IMR-90 (cell line): ENCODE measurements around the gene IKBKE. TPM values are rescaled to one million over a fixed set of nuclear protein-coding genes. Genes with fewer than 3 reads are reported as not detected.

Source experiments
- ATAC-seq: fragments of 200-7000 bp; cut with Tn5 transposase; 2 replicates; pipeline ENCODE4 v1.9.1; 2020; ENCODE audit warnings: low read depth, mild to moderate bottlenecking, moderate library complexity
- BruUV-seq: library from RNA; stranded (reverse); fragments of 400-500 nt; replicated peaks from 2 replicates; lab custom pipeline; 2021; lab: Mats Ljungman, UMichigan
- CTCF ChIA-PET: fragments of 300-600 bp; formaldehyde crosslinking; extraction: SDS; loops from one replicate; lab custom pipeline; 2021; ENCODE audit warnings: antibody characterized with exemption; lab: Yijun Ruan, JAX
- POLR2A ChIA-PET: fragments of 300-600 bp; sonication (Branson Sonifier 250); formaldehyde crosslinking; loops from one replicate; lab custom pipeline; 2022; ENCODE audit warnings: antibody characterized with exemption; ENCODE audit not compliant: unreplicated experiment; lab: Charles Lee
- DNase-seq: peaks from one replicate; pipeline ENCODE4 v3.0.0; 2013
- H2AFZ ChIP-seq: replicated peaks from 2 replicates; pipeline ENCODE3; 2013; ENCODE audit warnings: low read length, mild to moderate bottlenecking; ENCODE audit not compliant: poor library complexity
- H2AK5ac ChIP-seq: 2 replicates; pipeline ENCODE4 v1.6.1; 2013; ENCODE audit warnings: low read depth, low read length, inconsistent platforms
- H2AK9ac ChIP-seq: replicated peaks from 2 replicates; pipeline ENCODE3; 2013; ENCODE audit warnings: mild to moderate bottlenecking, low read depth, low read length, moderate library complexity; ENCODE audit not compliant: poor library complexity
- H2BK120ac ChIP-seq: 2 replicates; pipeline ENCODE4 v1.6.1; 2013; ENCODE audit warnings: low read depth, low read length, inconsistent platforms
- H2BK15ac ChIP-seq: 3 replicates; pipeline ENCODE4 v1.6.1; 2013; ENCODE audit warnings: low read depth, low read length, inconsistent platforms
- H2BK20ac ChIP-seq: 2 replicates; pipeline ENCODE4 v1.6.1; 2013; ENCODE audit warnings: low read depth, mild to moderate bottlenecking, inconsistent platforms, low read length, moderate library complexity
- H2BK5ac ChIP-seq: 2 replicates; pipeline ENCODE4 v1.6.1; 2013; ENCODE audit warnings: mild to moderate bottlenecking, low read depth, low read length, inconsistent platforms; ENCODE audit not compliant: poor library complexity, severe bottlenecking
- H3K14ac ChIP-seq: replicated peaks from 2 replicates; pipeline ENCODE4 v1.6.1; 2013; ENCODE audit warnings: low read depth, low read length, inconsistent platforms
- H3K18ac ChIP-seq: 2 replicates; pipeline ENCODE4 v1.6.1; 2013; ENCODE audit warnings: low read depth, low read length, control low read depth
- H3K23ac ChIP-seq: 2 replicates; pipeline ENCODE4 v1.6.1; 2013; ENCODE audit warnings: low read depth, low read length, inconsistent platforms
- H3K27ac ChIP-seq: 2 replicates; pipeline ENCODE4 v1.5.1; 2013; ENCODE audit warnings: mild to moderate bottlenecking, control low read depth, low read length; ENCODE audit not compliant: insufficient read depth
- H3K27me3 ChIP-seq: 2 replicates; pipeline ENCODE4 v1.6.1; 2013; ENCODE audit warnings: low read length; ENCODE audit not compliant: control insufficient read depth, insufficient read depth
- H3K36me3 ChIP-seq: 2 replicates; pipeline ENCODE4 v1.6.1; 2013; ENCODE audit warnings: low read length, mixed read lengths; ENCODE audit not compliant: control insufficient read depth, insufficient read depth
- H3K4ac ChIP-seq: 2 replicates; pipeline ENCODE4 v1.6.1; 2013; ENCODE audit warnings: low read depth, low read length, inconsistent platforms
- H3K4me1 ChIP-seq: 2 replicates; pipeline ENCODE4 v1.6.1; 2013; ENCODE audit warnings: low read length, mixed read lengths; ENCODE audit not compliant: control insufficient read depth, insufficient read depth
- H3K4me2 ChIP-seq: 2 replicates; pipeline ENCODE4 v1.6.1; 2013; ENCODE audit warnings: low read depth, mild to moderate bottlenecking, control low read depth, low read length, moderate library complexity
- H3K4me3 ChIP-seq: 2 replicates; pipeline ENCODE4 v1.5.1; 2013; ENCODE audit warnings: low read depth, mild to moderate bottlenecking, control low read depth, low read length, moderate library complexity; ENCODE audit not compliant: insufficient read depth
- H3K56ac ChIP-seq: 2 replicates; pipeline ENCODE4 v1.6.1; 2013; ENCODE audit warnings: low read length, inconsistent platforms; ENCODE audit not compliant: insufficient read depth; ENCODE audit errors: extremely low read depth
- H3K79me1 ChIP-seq, 2 experiments: 2 replicates each; pipeline ENCODE4 v1.6.1; 2013; ENCODE audit warnings: low read length in 2 of 2, inconsistent platforms in 1 of 2, low read depth in 1 of 2
- H3K9ac ChIP-seq: 2 replicates; pipeline ENCODE4 v1.6.1; 2013; ENCODE audit warnings: low read depth, low read length, control low read depth
- H3K9me1 ChIP-seq: 2 replicates; pipeline ENCODE4 v1.6.1; 2013; ENCODE audit warnings: low read length, inconsistent platforms; ENCODE audit not compliant: insufficient read depth
- H3K9me3 ChIP-seq: 2 replicates; pipeline ENCODE4 v1.6.1; 2013; ENCODE audit warnings: low read length; ENCODE audit not compliant: control insufficient read depth, insufficient read depth
- H4K20me1 ChIP-seq: 2 replicates; pipeline ENCODE4 v1.6.1; 2013; ENCODE audit warnings: low read length, inconsistent platforms; ENCODE audit not compliant: insufficient read depth
- H4K5ac ChIP-seq: 2 replicates; pipeline ENCODE4 v1.6.1; 2013; ENCODE audit warnings: mild to moderate bottlenecking, low read depth, low read length, control low read depth
- H4K8ac ChIP-seq, 2 experiments: 2 replicates each; pipeline ENCODE4 v1.6.1; 2013; ENCODE audit warnings: low read depth in 2 of 2, low read length in 2 of 2, control low read depth in 1 of 2, inconsistent platforms in 1 of 2
- H4K91ac ChIP-seq: 2 replicates; pipeline ENCODE4 v1.6.1; 2013; ENCODE audit warnings: low read depth, low read length, inconsistent platforms; ENCODE audit not compliant: insufficient read depth
- CEBPB ChIP-seq: IDR thresholded peaks from 2 replicates; pipeline ENCODE4 v1.6.1; 2012; ENCODE audit warnings: low read depth, low read length, improper control_type of control experiment
- CHD1 ChIP-seq: IDR thresholded peaks from 2 replicates; pipeline ENCODE4 v1.6.1; 2012; ENCODE audit warnings: low read depth, low read length, improper control_type of control experiment
- FOS ChIP-seq: fragments of 150-350 bp; IDR thresholded peaks from 2 replicates; pipeline ENCODE4 v1.6.1; 2016; ENCODE audit warnings: low read depth, low read length
- MAFK ChIP-seq: IDR thresholded peaks from 2 replicates; pipeline ENCODE4 v1.6.1; 2012; ENCODE audit warnings: low read depth, low read length, improper control_type of control experiment
- MXI1 ChIP-seq: IDR thresholded peaks from 2 replicates; pipeline ENCODE4 v1.6.1; 2012; ENCODE audit warnings: low read depth, mild to moderate bottlenecking, low read length, moderate library complexity, borderline replicate concordance
- NFE2L2 ChIP-seq: fragments of 150-350 bp; IDR thresholded peaks from 2 replicates; pipeline ENCODE4 v1.6.1; 2016; ENCODE audit warnings: low read depth, mild to moderate bottlenecking, low read length
- POLR2A ChIP-seq: IDR thresholded peaks from 2 replicates; pipeline ENCODE4 v1.6.1; 2012; ENCODE audit warnings: mild to moderate bottlenecking, low read depth, low read length
- RAD21 ChIP-seq: IDR thresholded peaks from 2 replicates; pipeline ENCODE4 v1.6.1; 2012; ENCODE audit warnings: low read length, improper control_type of control experiment
- RCOR1 ChIP-seq: IDR thresholded peaks from 2 replicates; pipeline ENCODE4 v1.6.1; 2012; ENCODE audit warnings: mild to moderate bottlenecking, low read length, improper control_type of control experiment; ENCODE audit not compliant: insufficient replicate concordance
- SMC3 ChIP-seq: fragments of 150-350 bp; IDR thresholded peaks from 2 replicates; pipeline ENCODE4 v1.6.1; 2016; ENCODE audit warnings: low read depth, mild to moderate bottlenecking, antibody characterized with exemption, low read length, moderate library complexity
- WGBS, 2 experiments: methylation state at CpG; one replicate each; pipeline versions ENCODE4 v1.1.5 to v1.1.7; 2013; ENCODE audit warnings: missing lambda C conversion rate in 2 of 2; ENCODE audit not compliant: insufficient read length in 1 of 2; ENCODE audit errors: extremely low coverage in 2 of 2; 5-methylcytosine and 5-hydroxymethylcytosine counted together
- dilution Hi-C: fragments of 300-500 bp; cut with HindIII; formaldehyde crosslinking; loops from one replicate; pipeline ENCODE4 v1.14.3; 2018; ENCODE audit warnings: low sequenced_read_pairs; ENCODE audit not compliant: unreplicated experiment
- in situ Hi-C: fragments of 300-500 bp; cut with MboI; formaldehyde crosslinking; loops from 3 replicates; pipeline ENCODE4 v1.14.3; 2019; ENCODE audit warnings: low sequenced_read_pairs, inconsistent platforms, mixed read lengths
- intact Hi-C: fragments of 100-400 bp; cut with micrococcal nuclease; formaldehyde crosslinking; loops from 2 replicates; pipeline ENCODE4 v1.10.0; 2022
- polyA plus RNA-seq, 3 experiments: library from polyadenylated mRNA; depleted of rRNA; stranded (reverse); fragments of >200 nt; gene quantifications; 2 replicates each; pipeline ENCODE4 v1.2.3, GENCODE V29; 2012; ENCODE audit warnings: low replicate concordance in 1 of 3
- total RNA-seq: library from RNA; depleted of rRNA; stranded (reverse); fragments of >200 nt; gene quantifications from 2 replicates; pipeline ENCODE4 v1.2.3, GENCODE V29; 2012
- TF ChIP-seq, protein P1 (sequence below): fragments of 150-350 bp; IDR thresholded peaks from 2 replicates; pipeline ENCODE4 v1.6.1; 2017; ENCODE audit warnings: mild to moderate bottlenecking, antibody characterized with exemption, low read length, low read depth
- TF ChIP-seq, protein P2 (sequence below): fragments of 150-350 bp; IDR thresholded peaks from 2 replicates; pipeline ENCODE4 v1.6.1; 2016; ENCODE audit warnings: low read depth, mild to moderate bottlenecking, low read length, moderate library complexity, borderline replicate concordance
- TF ChIP-seq, protein P3 (sequence below): conservative IDR thresholded peaks from 2 replicates; pipeline ENCODE4 v1.5.1; 2012; ENCODE audit warnings: mild to moderate bottlenecking, low read depth, low read length, improper control_type of control experiment

The IKBKE gene
- total and polyA plus RNA-seq, 2 of the 4 experiments (the other 2 are of a cell fraction): 20.3 to 24.0 TPM

DNA sequence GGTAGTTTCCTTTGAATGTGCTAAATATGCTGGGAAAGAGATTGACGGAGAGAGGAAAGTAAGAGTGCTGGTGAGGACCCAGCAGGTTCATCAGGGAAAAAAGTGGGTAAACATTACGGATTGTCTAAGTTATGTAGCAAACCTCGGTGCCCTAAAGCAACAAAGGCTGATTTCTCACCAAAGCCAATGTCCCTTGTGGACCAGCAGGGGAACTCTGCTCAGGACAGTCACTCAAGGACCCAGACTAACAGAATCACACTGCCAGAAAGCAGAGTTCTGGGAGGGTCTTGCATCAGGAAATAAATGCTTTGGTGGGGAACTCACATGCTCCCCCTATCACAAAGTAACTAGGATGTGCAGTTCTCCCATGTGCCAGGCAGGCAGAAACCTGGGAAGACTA, 1.7 kb upstream of the IKBKE start:
- CTCF ChIA-PET: no interaction called here
- in situ Hi-C loops (no loop called here), dilution Hi-C loops (no loop called here), intact Hi-C loops (no loop called here)
- Histone ChIP-seq H3K14ac (no peak overlapping the region), H3K23ac (no peak overlapping the region), H4K20me1 (no peaks in the 10 kb centered on the region), H3K4ac (no peak overlapping the region), H3K4me3 (no peak overlapping the region), H4K91ac (no peak overlapping the region), H2AK5ac (no peak overlapping the region), H3K9ac (no peak overlapping the region), H3K4me2 (no peak overlapping the region), H3K9me1 (peaks cover 17% of the 10 kb centered on the region), H3K36me3 (0 out of 2 replicates have a peak, but pooled peaks cover 3% of the 10 kb centered on the region), H2BK120ac (no peak overlapping the region), H2BK5ac (no peak overlapping the region), H3K27me3 (no peaks in the 10 kb centered on the region), H4K5ac (no peak overlapping the region), H3K9me3 (no peaks in the 10 kb centered on the region), H2AK9ac (no peak overlapping the region), H3K27ac (no peak overlapping the region), H3K18ac (no peak overlapping the region), H4K8ac (no peak overlapping the region), H3K4me1 (peaks cover 27% of the 10 kb centered on the region), H2BK20ac (no peak overlapping the region; the same call in 1 of the 2 replicates), H3K56ac (no peak overlapping the region), H3K79me1 (peaks cover 19 to 28% of the 10 kb centered on the region in 2 experiments), H2BK15ac (no peak overlapping the region), H2AFZ (no peak overlapping the region)
- POLR2A ChIA-PET: no interaction called here
- ATAC-seq (no peak), DNase-seq (no peak)
- WGBS, 2 experiments: no CpG with 5 or more reads among the region's 3 CpGs
- BruUV-seq: no TSS peak
- TF ChIP-seq RCOR1 (no peak), CHD1 (no peak), SMC3 (no peak), RAD21 (no peak), FOS (no peak), MAFK (no peak), MXI1 (no peak), CEBPB (no peak), POLR2A (no peak), NFE2L2 (no peak)
- TF ChIP-seq, protein P1, sequence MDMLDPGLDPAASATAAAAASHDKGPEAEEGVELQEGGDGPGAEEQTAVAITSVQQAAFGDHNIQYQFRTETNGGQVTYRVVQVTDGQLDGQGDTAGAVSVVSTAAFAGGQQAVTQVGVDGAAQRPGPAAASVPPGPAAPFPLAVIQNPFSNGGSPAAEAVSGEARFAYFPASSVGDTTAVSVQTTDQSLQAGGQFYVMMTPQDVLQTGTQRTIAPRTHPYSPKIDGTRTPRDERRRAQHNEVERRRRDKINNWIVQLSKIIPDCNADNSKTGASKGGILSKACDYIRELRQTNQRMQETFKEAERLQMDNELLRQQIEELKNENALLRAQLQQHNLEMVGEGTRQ: no peak
- TF ChIP-seq, protein P2, sequence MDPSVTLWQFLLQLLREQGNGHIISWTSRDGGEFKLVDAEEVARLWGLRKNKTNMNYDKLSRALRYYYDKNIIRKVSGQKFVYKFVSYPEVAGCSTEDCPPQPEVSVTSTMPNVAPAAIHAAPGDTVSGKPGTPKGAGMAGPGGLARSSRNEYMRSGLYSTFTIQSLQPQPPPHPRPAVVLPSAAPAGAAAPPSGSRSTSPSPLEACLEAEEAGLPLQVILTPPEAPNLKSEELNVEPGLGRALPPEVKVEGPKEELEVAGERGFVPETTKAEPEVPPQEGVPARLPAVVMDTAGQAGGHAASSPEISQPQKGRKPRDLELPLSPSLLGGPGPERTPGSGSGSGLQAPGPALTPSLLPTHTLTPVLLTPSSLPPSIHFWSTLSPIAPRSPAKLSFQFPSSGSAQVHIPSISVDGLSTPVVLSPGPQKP: no peak
- TF ChIP-seq, protein P3, sequence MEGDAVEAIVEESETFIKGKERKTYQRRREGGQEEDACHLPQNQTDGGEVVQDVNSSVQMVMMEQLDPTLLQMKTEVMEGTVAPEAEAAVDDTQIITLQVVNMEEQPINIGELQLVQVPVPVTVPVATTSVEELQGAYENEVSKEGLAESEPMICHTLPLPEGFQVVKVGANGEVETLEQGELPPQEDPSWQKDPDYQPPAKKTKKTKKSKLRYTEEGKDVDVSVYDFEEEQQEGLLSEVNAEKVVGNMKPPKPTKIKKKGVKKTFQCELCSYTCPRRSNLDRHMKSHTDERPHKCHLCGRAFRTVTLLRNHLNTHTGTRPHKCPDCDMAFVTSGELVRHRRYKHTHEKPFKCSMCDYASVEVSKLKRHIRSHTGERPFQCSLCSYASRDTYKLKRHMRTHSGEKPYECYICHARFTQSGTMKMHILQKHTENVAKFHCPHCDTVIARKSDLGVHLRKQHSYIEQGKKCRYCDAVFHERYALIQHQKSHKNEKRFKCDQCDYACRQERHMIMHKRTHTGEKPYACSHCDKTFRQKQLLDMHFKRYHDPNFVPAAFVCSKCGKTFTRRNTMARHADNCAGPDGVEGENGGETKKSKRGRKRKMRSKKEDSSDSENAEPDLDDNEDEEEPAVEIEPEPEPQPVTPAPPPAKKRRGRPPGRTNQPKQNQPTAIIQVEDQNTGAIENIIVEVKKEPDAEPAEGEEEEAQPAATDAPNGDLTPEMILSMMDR: no peak
